B cell (primary cell): ENCODE measurements around the gene ARHGEF33. TPM values are rescaled to one million over a fixed set of nuclear protein-coding genes. Genes with fewer than 3 reads are reported as not detected.

Source experiments
- ATAC-seq: fragments of 200-7000 bp; cut with Tn5 transposase; one replicate; pipeline ENCODE4 v1.10.0; 2021; ENCODE audit warnings: low read depth, mild to moderate bottlenecking, moderate number of reproducible peaks, moderate library complexity
- CTCF ChIA-PET: fragments of 350-600 bp; sonication (Branson Sonifier 250); formaldehyde crosslinking; loops from one replicate; lab custom pipeline; 2021; ENCODE audit warnings: antibody characterized with exemption, inconsistent platforms; lab: Charles Lee
- POLR2A ChIA-PET: fragments of 350-600 bp; sonication (Branson Sonifier 250); formaldehyde crosslinking; loops from one replicate; lab custom pipeline; 2021; ENCODE audit warnings: antibody characterized with exemption; lab: Charles Lee
- DNase-seq: peaks from one replicate; pipeline ENCODE4 v3.0.0; 2013
- H2AFZ ChIP-seq: 2 replicates; pipeline ENCODE4 v1.6.1; 2012; ENCODE audit warnings: mild to moderate bottlenecking, low read depth, low read length; ENCODE audit not compliant: insufficient read depth, poor library complexity, severe bottlenecking
- H3K27ac ChIP-seq, 2 donors: 1 replicate in 1 of 2; 2 replicates in 1 of 2; pipeline ENCODE4 v1.5.1; 2012 to 2013; ENCODE audit warnings: low read length in 2 of 2, mild to moderate bottlenecking in 2 of 2, moderate library complexity in 1 of 2
- H3K27me3 ChIP-seq, 4 experiments: fragments of 200-600 bp in 1 of 4; sonication (generic) in 1 of 4; replicated peaks in 1 of 4; 1 replicate in 2 of 4; 2 replicates in 2 of 4; pipeline versions ENCODE4 v1.6.1 to v1.7.0; 2013 to 2016; ENCODE audit warnings: low read length in 3 of 4, mild to moderate bottlenecking in 2 of 4, mixed read lengths in 1 of 4, moderate library complexity in 1 of 4; ENCODE audit not compliant: insufficient read depth in 4 of 4, control insufficient read depth in 3 of 4; ENCODE audit errors: control extremely low read depth in 1 of 4
- H3K36me3 ChIP-seq, 2 experiments: replicated peaks in 1 of 2; 1 replicate in 1 of 2; 2 replicates in 1 of 2; pipeline versions ENCODE4 v1.6.1 to v1.7.1; 2013; ENCODE audit warnings: low read length in 1 of 2; ENCODE audit not compliant: insufficient read depth in 2 of 2, control insufficient read depth in 1 of 2; ENCODE audit errors: control extremely low read depth in 1 of 2, extremely low read depth in 1 of 2
- H3K4me1 ChIP-seq, 2 donors: fragments of 200-600 bp in 1 of 2; sonication (generic) in 1 of 2; 1 replicate in 1 of 2; 2 replicates in 1 of 2; pipeline versions ENCODE4 v1.5.1 to v1.6.1; 2013 to 2017; ENCODE audit warnings: low read length in 2 of 2; ENCODE audit not compliant: control insufficient read depth in 2 of 2, insufficient read depth in 2 of 2
- H3K4me2 ChIP-seq: replicated peaks from 2 replicates; pipeline ENCODE3; 2012; ENCODE audit warnings: mild to moderate bottlenecking, low read depth, low read length; ENCODE audit not compliant: poor library complexity, severe bottlenecking
- H3K4me3 ChIP-seq, 5 experiments: fragments of 200-600 bp in 1 of 5; sonication (generic) in 1 of 5; 1 replicate in 3 of 5; 2 replicates in 2 of 5; pipeline versions ENCODE4 v1.5.1 to v1.7.0; 2011 to 2016; ENCODE audit warnings: low read length in 4 of 5, mild to moderate bottlenecking in 4 of 5, low read depth in 2 of 5, control low read depth in 1 of 5, moderate library complexity in 1 of 5; ENCODE audit not compliant: insufficient read depth in 1 of 5; ENCODE audit errors: control extremely low read depth in 1 of 5, extremely low read depth in 1 of 5
- H3K79me2 ChIP-seq: fragments of 200-600 bp; sonication (generic); one replicate; pipeline ENCODE4 v1.6.0; 2016; ENCODE audit warnings: low read length; ENCODE audit not compliant: control insufficient read depth, insufficient read depth
- H3K9ac ChIP-seq: fragments of 200-600 bp; sonication (generic); 2 replicates; pipeline ENCODE4 v1.6.1; 2017; ENCODE audit warnings: mild to moderate bottlenecking, low read length, moderate library complexity
- H3K9me3 ChIP-seq, 3 donors: one replicate each; pipeline versions ENCODE4 v1.6.1 to v1.7.1; 2013; ENCODE audit warnings: low read length in 2 of 3; ENCODE audit not compliant: control insufficient read depth in 2 of 3, insufficient read depth in 1 of 3; ENCODE audit errors: control extremely low read depth in 1 of 3
- H4K20me1 ChIP-seq: 2 replicates; pipeline ENCODE4 v1.6.0; 2012; ENCODE audit warnings: mild to moderate bottlenecking, low read length; ENCODE audit not compliant: insufficient read depth, control insufficient read depth, poor library complexity, severe bottlenecking
- H3K27ac Mint-ChIP-seq: one replicate; pipeline ENCODE4 v1.8.0; 2021; ENCODE audit warnings: mixed read lengths
- H3K27me3 Mint-ChIP-seq: one replicate; pipeline ENCODE4 v1.8.0; 2021; ENCODE audit warnings: mixed read lengths
- H3K4me1 Mint-ChIP-seq: one replicate; pipeline ENCODE4 v1.8.0; 2021; ENCODE audit warnings: mixed read lengths
- H3K4me3 Mint-ChIP-seq: one replicate; pipeline ENCODE4 v1.8.0; 2021; ENCODE audit warnings: mixed read lengths
- H3K9me3 Mint-ChIP-seq: one replicate; pipeline ENCODE4 v1.8.0; 2022; ENCODE audit warnings: mixed read lengths; ENCODE audit not compliant: insufficient read depth
- EZH2 ChIP-seq: IDR thresholded peaks from 2 replicates; pipeline ENCODE4 v1.6.1; 2012; ENCODE audit warnings: borderline replicate concordance, low read depth, mild to moderate bottlenecking, moderate library complexity, low read length; ENCODE audit not compliant: insufficient read depth, poor library complexity, severe bottlenecking
- WGBS: methylation state at CpG from one replicate; pipeline ENCODE4 v1.1.5; 2013; ENCODE audit warnings: missing lambda C conversion rate; ENCODE audit not compliant: insufficient coverage; 5-methylcytosine and 5-hydroxymethylcytosine counted together
- intact Hi-C: fragments of 100-400 bp; cut with micrococcal nuclease; formaldehyde crosslinking; loops from one replicate; pipeline ENCODE4 v1.10.0; 2022
- polyA plus RNA-seq: library from polyadenylated mRNA; depleted of rRNA; stranded (reverse); fragments of >200 nt; gene quantifications from 2 replicates; pipeline ENCODE4 v1.2.3, GENCODE V29; 2012
- total RNA-seq, 2 donors: library from RNA; stranded (reverse); fragments of 120-200 nt in 1 of 2; gene quantifications; 1 replicate in 1 of 2; 2 replicates in 1 of 2; pipeline versions ENCODE4 v1.2.3 to v1.2.4, GENCODE V29; 2013 to 2022
- TF ChIP-seq, protein P1 (sequence below): fragments of 200-600 bp; IDR thresholded peaks from one replicate; pipeline ENCODE4 v1.8.0; 2022; ENCODE audit warnings: antibody characterized with exemption, mild to moderate bottlenecking

ARHGEF33 gene
- total and polyA plus RNA-seq, 2 donors (not counting 1 experiment from before 2014, with no cell fraction given): 0.04 to 0.20 TPM

DNA sequence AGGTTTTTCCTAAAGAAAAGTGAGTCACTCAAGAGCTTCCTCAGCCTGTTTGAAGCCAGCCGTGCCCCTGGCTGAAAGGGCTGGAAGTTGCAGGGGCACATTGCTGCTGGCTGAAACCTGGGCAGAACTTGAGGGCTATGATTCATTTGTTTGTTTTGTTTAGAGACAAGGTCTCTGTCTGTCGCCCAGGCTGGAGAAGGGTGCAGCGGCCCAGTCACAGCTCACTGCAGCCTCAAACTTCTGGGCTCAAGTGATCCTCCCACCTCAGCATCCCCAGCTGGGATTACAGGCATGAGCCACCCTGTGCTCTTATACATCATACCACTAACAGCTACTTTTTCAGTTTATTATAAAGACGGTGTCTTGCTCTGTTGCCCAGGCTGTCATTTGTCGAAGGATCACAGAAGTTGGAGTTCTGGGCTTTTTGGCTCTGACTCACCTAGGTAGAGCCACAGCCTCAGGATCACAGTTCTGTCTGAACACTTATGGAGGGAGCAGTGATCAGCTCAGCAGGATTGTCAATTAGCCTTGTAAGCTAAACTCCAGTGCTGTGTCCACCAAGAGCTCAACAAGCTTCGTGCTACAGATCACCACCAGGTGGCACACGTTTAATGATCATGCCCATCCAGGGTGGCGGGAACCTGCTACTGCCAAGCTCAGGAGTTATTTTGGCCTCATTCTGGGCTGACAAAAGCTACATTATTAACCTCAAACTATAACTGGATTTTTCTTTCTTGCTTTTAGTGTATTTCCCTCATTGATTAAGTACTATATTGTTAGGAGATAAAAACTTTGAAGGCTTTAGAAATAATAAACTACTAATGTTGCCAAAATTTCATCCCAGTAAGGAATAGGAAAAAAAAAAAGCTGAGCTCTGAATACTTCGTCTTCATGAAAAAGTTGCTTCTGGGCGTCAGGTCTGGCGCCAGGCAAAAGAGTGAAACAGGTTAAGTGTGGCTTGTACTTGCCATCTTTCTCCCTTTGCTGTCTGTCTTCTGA is 57.9 kb downstream of the ARHGEF33 start:
- intact Hi-C loops: loop anchor here (2.0 kb wide), 1 partner anchor 111 kb away; no protein-coding TSS in a partner anchor
- no peak overlapping the region for H2AFZ ChIP-seq
- H3K4me3 Mint-ChIP-seq: no peak overlapping the region
- H3K27me3 ChIP-seq: no peaks in the 10 kb centered on the region
- H3K9ac ChIP-seq: no peak overlapping the region
- H3K4me3 ChIP-seq: no peak overlapping the region
- H3K4me2 ChIP-seq: no peak overlapping the region
- no peak overlapping the region for H3K27ac ChIP-seq
- no peaks in the 10 kb centered on the region for H3K79me2 ChIP-seq
- ChIA-PET CTCF (interaction anchor here (0.6 to 6.1 kb wide), 37 partner anchors 9 to 813 kb away, joined by 3 to 201 read pairs (median 4); partner anchors contain the start of gene SOS1), POLR2A (interaction anchor here (0.7 kb wide), 1 partner anchor 142 kb away, joined by 4 read pairs; no protein-coding TSS in a partner anchor)
- WGBS: 65% methylated on average over 9 of the region's 11 CpGs
- TF ChIP-seq, protein P1, sequence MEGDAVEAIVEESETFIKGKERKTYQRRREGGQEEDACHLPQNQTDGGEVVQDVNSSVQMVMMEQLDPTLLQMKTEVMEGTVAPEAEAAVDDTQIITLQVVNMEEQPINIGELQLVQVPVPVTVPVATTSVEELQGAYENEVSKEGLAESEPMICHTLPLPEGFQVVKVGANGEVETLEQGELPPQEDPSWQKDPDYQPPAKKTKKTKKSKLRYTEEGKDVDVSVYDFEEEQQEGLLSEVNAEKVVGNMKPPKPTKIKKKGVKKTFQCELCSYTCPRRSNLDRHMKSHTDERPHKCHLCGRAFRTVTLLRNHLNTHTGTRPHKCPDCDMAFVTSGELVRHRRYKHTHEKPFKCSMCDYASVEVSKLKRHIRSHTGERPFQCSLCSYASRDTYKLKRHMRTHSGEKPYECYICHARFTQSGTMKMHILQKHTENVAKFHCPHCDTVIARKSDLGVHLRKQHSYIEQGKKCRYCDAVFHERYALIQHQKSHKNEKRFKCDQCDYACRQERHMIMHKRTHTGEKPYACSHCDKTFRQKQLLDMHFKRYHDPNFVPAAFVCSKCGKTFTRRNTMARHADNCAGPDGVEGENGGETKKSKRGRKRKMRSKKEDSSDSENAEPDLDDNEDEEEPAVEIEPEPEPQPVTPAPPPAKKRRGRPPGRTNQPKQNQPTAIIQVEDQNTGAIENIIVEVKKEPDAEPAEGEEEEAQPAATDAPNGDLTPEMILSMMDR: peak; percentile 77
- TF ChIP-seq EZH2: no peak
- no peak overlapping the region for H3K27ac Mint-ChIP-seq
- no peaks in the 10 kb centered on the region for H3K4me1 Mint-ChIP-seq
- H3K36me3 ChIP-seq: no peaks in the 10 kb centered on the region
- H3K9me3 ChIP-seq: no peaks in the 10 kb centered on the region
- ATAC-seq (peak; percentile 57), DNase-seq (peak; percentile 65)
- no peaks in the 10 kb centered on the region for H3K9me3 Mint-ChIP-seq
- no peaks in the 10 kb centered on the region for H3K4me1 ChIP-seq
- H3K27me3 Mint-ChIP-seq: no peaks in the 10 kb centered on the region
- no peaks in the 10 kb centered on the region for H4K20me1 ChIP-seq
